ENCODE data around the gene LSR. TPM values are rescaled to one million over a fixed set of nuclear protein-coding genes. Genes with fewer than 3 reads are reported as not detected.

Gene LSR
- total and polyA plus RNA-seq, 2 experiments from 2014 or later = 116 to 212 TPM

DNA sequence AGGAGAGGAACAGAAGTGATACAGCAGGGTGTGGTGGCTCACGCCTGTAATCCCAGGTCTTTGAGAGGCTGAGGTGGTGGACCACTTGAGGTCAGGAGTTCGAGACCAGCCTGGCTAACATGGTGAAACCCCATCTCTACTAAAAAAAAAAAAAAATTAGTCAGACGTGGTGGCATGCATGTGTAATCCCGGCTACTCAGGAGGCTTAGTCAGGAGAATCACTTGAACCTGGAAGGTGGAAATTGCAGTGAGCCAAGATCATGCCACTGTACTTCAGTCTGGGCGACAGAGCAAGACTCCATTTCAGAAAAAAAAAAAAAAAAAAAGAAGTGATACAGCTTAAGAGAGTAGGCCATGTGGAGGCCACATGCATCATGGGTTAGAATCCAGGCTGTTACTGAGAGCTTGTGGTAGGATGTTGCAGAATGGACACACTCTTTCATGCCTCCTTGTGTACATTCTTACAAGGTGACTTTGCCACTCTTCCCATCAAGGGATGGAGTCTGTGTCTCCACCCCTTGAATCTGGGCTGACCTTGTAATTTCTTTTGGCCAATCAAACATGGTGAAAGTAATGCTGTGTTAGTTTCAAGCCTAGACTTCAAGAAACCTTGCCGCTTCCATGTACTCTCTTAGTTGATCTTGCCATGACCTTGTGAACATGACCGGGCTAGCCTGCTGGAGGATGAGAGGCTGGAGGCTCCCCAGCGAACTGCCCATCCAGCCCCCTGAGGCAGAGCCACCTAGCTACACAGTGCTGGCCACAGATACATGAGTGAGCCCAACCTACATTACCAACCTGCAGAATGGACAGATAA is 32.6 kb upstream of the LSR start:
- no peak for DNase-seq (ENCODE audit: low spot score)
- Mint-ChIP-seq H3K4me1 (peaks cover 5% of the 10 kb centered on the region), H3K36me3 (ENCODE audit: low read depth) (peaks cover 12% of the 10 kb centered on the region; the same call in 1 of the 3 replicates), H3K27me3 (ENCODE audit: insufficient read depth, low read depth, poor library complexity) (peaks cover 12% of the 10 kb centered on the region), H3K4me3 (no peak overlapping the region), H3K9me3 (peaks cover 21% of the 10 kb centered on the region), H3K27ac (no peak overlapping the region)
- Histone ChIP-seq H3K36me3 (ENCODE audit: insufficient read depth) (no peaks in the 10 kb centered on the region), H3F3A (replicated peaks; ENCODE audit: low read depth) (0 out of 2 replicates have a peak, but pooled peaks cover 3% of the 10 kb centered on the region), H3K27me3 (ENCODE audit: insufficient read depth) (no peaks in the 10 kb centered on the region), H4K20me1 (replicated peaks; ENCODE audit: insufficient read depth) (no peaks in the 10 kb centered on the region), H3K4me2 (no peak overlapping the region), H2AFZ (no peak overlapping the region), H3K4me1 (ENCODE audit: insufficient read depth) (no peaks in the 10 kb centered on the region), H3K27ac (ENCODE audit: low read depth) (no peak overlapping the region), H3K79me2 (replicated peaks; ENCODE audit: insufficient read depth) (no peaks in the 10 kb centered on the region), H3K9me2 (ENCODE audit: insufficient read depth) (peaks cover 10% of the 10 kb centered on the region; the same call in 1 of the 2 replicates), H3K4me3 (no peak overlapping the region)
- no peak for TF ChIP-seq STAT1 (IDR thresholded peaks at IDR 0.05; ENCODE audit: unreplicated experiment)
- TF ChIP-seq EZH2 (IDR thresholded peaks at IDR 0.05; ENCODE audit: low read depth, unreplicated experiment) = no peak
- TF ChIP-seq ZNF114 (CRISPR knock-in tag; IDR thresholded peaks at IDR 0.05) = no peak
- TF ChIP-seq CREB1 (CRISPR knock-in tag; IDR thresholded peaks at IDR 0.05; ENCODE audit: low read depth) = no peak
- TF ChIP-seq, protein P1, sequence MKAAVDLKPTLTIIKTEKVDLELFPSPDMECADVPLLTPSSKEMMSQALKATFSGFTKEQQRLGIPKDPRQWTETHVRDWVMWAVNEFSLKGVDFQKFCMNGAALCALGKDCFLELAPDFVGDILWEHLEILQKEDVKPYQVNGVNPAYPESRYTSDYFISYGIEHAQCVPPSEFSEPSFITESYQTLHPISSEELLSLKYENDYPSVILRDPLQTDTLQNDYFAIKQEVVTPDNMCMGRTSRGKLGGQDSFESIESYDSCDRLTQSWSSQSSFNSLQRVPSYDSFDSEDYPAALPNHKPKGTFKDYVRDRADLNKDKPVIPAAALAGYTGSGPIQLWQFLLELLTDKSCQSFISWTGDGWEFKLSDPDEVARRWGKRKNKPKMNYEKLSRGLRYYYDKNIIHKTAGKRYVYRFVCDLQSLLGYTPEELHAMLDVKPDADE (IDR thresholded peaks at IDR 0.05) = no peak
- TF ChIP-seq, protein P2, sequence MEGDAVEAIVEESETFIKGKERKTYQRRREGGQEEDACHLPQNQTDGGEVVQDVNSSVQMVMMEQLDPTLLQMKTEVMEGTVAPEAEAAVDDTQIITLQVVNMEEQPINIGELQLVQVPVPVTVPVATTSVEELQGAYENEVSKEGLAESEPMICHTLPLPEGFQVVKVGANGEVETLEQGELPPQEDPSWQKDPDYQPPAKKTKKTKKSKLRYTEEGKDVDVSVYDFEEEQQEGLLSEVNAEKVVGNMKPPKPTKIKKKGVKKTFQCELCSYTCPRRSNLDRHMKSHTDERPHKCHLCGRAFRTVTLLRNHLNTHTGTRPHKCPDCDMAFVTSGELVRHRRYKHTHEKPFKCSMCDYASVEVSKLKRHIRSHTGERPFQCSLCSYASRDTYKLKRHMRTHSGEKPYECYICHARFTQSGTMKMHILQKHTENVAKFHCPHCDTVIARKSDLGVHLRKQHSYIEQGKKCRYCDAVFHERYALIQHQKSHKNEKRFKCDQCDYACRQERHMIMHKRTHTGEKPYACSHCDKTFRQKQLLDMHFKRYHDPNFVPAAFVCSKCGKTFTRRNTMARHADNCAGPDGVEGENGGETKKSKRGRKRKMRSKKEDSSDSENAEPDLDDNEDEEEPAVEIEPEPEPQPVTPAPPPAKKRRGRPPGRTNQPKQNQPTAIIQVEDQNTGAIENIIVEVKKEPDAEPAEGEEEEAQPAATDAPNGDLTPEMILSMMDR (conservative IDR thresholded peaks at IDR 0.05; ENCODE audit: low read depth in 2 of 2) = no peak
- TF ChIP-seq, protein P3, sequence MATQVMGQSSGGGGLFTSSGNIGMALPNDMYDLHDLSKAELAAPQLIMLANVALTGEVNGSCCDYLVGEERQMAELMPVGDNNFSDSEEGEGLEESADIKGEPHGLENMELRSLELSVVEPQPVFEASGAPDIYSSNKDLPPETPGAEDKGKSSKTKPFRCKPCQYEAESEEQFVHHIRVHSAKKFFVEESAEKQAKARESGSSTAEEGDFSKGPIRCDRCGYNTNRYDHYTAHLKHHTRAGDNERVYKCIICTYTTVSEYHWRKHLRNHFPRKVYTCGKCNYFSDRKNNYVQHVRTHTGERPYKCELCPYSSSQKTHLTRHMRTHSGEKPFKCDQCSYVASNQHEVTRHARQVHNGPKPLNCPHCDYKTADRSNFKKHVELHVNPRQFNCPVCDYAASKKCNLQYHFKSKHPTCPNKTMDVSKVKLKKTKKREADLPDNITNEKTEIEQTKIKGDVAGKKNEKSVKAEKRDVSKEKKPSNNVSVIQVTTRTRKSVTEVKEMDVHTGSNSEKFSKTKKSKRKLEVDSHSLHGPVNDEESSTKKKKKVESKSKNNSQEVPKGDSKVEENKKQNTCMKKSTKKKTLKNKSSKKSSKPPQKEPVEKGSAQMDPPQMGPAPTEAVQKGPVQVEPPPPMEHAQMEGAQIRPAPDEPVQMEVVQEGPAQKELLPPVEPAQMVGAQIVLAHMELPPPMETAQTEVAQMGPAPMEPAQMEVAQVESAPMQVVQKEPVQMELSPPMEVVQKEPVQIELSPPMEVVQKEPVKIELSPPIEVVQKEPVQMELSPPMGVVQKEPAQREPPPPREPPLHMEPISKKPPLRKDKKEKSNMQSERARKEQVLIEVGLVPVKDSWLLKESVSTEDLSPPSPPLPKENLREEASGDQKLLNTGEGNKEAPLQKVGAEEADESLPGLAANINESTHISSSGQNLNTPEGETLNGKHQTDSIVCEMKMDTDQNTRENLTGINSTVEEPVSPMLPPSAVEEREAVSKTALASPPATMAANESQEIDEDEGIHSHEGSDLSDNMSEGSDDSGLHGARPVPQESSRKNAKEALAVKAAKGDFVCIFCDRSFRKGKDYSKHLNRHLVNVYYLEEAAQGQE (IDR thresholded peaks at IDR 0.05; ENCODE audit: unreplicated experiment) = no peak
- no peak for TF ChIP-seq NANOG (IDR thresholded peaks at IDR 0.05; ENCODE audit: borderline replicate concordance)
- TF ChIP-seq, protein P4, sequence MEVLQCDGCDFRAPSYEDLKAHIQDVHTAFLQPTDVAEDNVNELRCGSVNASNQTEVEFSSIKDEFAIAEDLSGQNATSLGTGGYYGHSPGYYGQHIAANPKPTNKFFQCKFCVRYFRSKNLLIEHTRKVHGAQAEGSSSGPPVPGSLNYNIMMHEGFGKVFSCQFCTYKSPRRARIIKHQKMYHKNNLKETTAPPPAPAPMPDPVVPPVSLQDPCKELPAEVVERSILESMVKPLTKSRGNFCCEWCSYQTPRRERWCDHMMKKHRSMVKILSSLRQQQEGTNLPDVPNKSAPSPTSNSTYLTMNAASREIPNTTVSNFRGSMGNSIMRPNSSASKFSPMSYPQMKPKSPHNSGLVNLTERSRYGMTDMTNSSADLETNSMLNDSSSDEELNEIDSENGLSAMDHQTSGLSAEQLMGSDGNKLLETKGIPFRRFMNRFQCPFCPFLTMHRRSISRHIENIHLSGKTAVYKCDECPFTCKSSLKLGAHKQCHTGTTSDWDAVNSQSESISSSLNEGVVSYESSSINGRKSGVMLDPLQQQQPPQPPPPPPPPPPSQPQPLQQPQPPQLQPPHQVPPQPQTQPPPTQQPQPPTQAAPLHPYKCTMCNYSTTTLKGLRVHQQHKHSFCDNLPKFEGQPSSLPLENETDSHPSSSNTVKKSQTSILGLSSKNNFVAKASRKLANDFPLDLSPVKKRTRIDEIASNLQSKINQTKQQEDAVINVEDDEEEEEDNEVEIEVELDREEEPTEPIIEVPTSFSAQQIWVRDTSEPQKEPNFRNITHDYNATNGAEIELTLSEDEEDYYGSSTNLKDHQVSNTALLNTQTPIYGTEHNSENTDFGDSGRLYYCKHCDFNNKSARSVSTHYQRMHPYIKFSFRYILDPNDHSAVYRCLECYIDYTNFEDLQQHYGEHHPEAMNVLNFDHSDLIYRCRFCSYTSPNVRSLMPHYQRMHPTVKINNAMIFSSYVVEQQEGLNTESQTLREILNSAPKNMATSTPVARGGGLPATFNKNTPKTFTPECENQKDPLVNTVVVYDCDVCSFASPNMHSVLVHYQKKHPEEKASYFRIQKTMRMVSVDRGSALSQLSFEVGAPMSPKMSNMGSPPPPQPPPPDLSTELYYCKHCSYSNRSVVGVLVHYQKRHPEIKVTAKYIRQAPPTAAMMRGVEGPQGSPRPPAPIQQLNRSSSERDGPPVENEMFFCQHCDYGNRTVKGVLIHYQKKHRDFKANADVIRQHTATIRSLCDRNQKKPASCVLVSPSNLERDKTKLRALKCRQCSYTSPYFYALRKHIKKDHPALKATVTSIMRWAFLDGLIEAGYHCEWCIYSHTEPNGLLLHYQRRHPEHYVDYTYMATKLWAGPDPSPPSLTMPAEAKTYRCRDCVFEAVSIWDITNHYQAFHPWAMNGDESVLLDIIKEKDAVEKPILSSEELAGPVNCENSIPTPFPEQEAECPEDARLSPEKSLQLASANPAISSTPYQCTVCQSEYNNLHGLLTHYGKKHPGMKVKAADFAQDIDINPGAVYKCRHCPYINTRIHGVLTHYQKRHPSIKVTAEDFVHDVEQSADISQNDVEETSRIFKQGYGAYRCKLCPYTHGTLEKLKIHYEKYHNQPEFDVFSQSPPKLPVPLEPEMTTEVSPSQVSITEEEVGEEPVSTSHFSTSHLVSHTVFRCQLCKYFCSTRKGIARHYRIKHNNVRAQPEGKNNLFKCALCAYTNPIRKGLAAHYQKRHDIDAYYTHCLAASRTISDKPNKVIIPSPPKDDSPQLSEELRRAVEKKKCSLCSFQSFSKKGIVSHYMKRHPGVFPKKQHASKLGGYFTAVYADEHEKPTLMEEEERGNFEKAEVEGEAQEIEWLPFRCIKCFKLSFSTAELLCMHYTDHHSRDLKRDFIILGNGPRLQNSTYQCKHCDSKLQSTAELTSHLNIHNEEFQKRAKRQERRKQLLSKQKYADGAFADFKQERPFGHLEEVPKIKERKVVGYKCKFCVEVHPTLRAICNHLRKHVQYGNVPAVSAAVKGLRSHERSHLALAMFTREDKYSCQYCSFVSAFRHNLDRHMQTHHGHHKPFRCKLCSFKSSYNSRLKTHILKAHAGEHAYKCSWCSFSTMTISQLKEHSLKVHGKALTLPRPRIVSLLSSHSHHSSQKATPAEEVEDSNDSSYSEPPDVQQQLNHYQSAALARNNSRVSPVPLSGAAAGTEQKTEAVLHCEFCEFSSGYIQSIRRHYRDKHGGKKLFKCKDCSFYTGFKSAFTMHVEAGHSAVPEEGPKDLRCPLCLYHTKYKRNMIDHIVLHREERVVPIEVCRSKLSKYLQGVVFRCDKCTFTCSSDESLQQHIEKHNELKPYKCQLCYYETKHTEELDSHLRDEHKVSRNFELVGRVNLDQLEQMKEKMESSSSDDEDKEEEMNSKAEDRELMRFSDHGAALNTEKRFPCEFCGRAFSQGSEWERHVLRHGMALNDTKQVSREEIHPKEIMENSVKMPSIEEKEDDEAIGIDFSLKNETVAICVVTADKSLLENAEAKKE (CRISPR knock-in tag; IDR thresholded peaks at IDR 0.05) = no peak
- no peak for TF ChIP-seq POLR2AphosphoS5 (IDR thresholded peaks at IDR 0.05; ENCODE audit: low read depth)
- no peak for TF ChIP-seq EZH2phosphoT487 (IDR thresholded peaks at IDR 0.05; ENCODE audit: unreplicated experiment)
- TF ChIP-seq ZNF331 (CRISPR knock-in tag; IDR thresholded peaks at IDR 0.05; ENCODE audit: low read depth) = no peak
- no peak for TF ChIP-seq JUNB (IDR thresholded peaks at IDR 0.05; ENCODE audit: unreplicated experiment)
- ATAC-seq = no peak
